BLaER1 treated with 17β-estradiol and CSF1 and Interleukin-3, amounts not matched to agents 10 nM and 100 nM (cell line): ENCODE measurements around the gene HLA-DMB.
A peak's percentile ranks its signal among the peaks of the same experiment; 100 is the strongest.

Source experiments
- H3K27ac ChIP-seq, 11 experiments: shearing (Covaris generic); formaldehyde crosslinking; 2 replicates each; pipeline ENCODE4 v1.8.1; 2022
- H3K27me3 ChIP-seq, 11 experiments: shearing (Covaris generic); formaldehyde crosslinking; 2 replicates each; pipeline ENCODE4 v1.8.1; 2022
- H3K36me3 ChIP-seq, 11 experiments: shearing (Covaris generic); formaldehyde crosslinking; 2 replicates each; pipeline ENCODE4 v1.8.1; 2022
- H3K4me1 ChIP-seq, 10 experiments: shearing (Covaris generic); formaldehyde crosslinking; 2 replicates each; pipeline ENCODE4 v1.8.1; 2022
- H3K4me2 ChIP-seq, 11 experiments: shearing (Covaris generic); formaldehyde crosslinking; 2 replicates each; pipeline ENCODE4 v1.8.1; 2022
- H3K4me3 ChIP-seq, 10 experiments: shearing (Covaris generic); formaldehyde crosslinking; 2 replicates each; pipeline ENCODE4 v1.8.1; 2022
- H3K9ac ChIP-seq, 11 experiments: shearing (Covaris generic); formaldehyde crosslinking; 2 replicates each; pipeline ENCODE4 v1.8.1; 2022
- H3K9me3 ChIP-seq, 11 experiments: shearing (Covaris generic); formaldehyde crosslinking; replicated peaks in 1 of 11; 2 replicates each; pipeline ENCODE4 v1.8.1; 2022
- H4K20me1 ChIP-seq, 11 experiments: shearing (Covaris generic); formaldehyde crosslinking; 2 replicates each; pipeline ENCODE4 v1.8.1; 2022
- Cebpa-rat ChIP-seq, 11 experiments: shearing (Covaris generic); IDR thresholded peaks; 2 replicates each; pipeline ENCODE4 v1.8.1; 2022

HLA-DMB gene

GRCh38 chr6:32968867-32969684 lies 28.2 kb upstream of the HLA-DMB start:
- peaks cover 0 to 12% (median 6%) of the 10 kb centered on the region in 11 experiments; a peak in 10 of 22 replicates for H3K9me3 ChIP-seq
- peak overlapping the region; percentile 67 to 99 (median 78) for H3K4me3 ChIP-seq
- peaks cover 20 to 21% (median 20%) of the 10 kb centered on the region in 11 experiments for H4K20me1 ChIP-seq
- peak overlapping the region; percentile 78 to 94 (median 84) for H3K4me2 ChIP-seq
- TF ChIP-seq Cebpa-rat (IDR thresholded peaks at IDR 0.05), result no peak
- H3K4me1 ChIP-seq, result peaks cover 22 to 34% (median 28%) of the 10 kb centered on the region in 10 experiments
- H3K27me3 ChIP-seq, result no peaks in the 10 kb centered on the region
- H3K36me3 ChIP-seq, result peaks cover 19 to 20% (median 20%) of the 10 kb centered on the region in 11 experiments
- H3K9ac ChIP-seq, result peak overlapping the region; percentile 96 to 100 (median 99)
- H3K27ac ChIP-seq, result peak overlapping the region; percentile 98 to 100 (median 100)

- peak within 1 kb of the TSS; percentile 67 to 99 (median 78) for H3K4me3 ChIP-seq
- H3K27ac ChIP-seq, result peak within 1 kb of the TSS; percentile 98 to 100 (median 100)
- no peaks in the 10 kb centered on the region for H3K27me3 ChIP-seq
- peak within 1 kb of the TSS; percentile 78 to 95 (median 87) for H3K4me2 ChIP-seq
- TF ChIP-seq Cebpa-rat (IDR thresholded peaks at IDR 0.05), result no peak
- peak within 1 kb of the TSS; percentile 96 to 100 (median 99) for H3K9ac ChIP-seq
- H4K20me1 ChIP-seq, result peaks cover 12 to 13% (median 12%) of the 10 kb centered on the region in 11 experiments
- peaks cover 26 to 42% (median 34%) of the 10 kb centered on the region in 10 experiments for H3K4me1 ChIP-seq
- peaks cover 11 to 12% (median 12%) of the 10 kb centered on the region in 11 experiments for H3K36me3 ChIP-seq
- H3K9me3 ChIP-seq, result peaks cover 0 to 9% (median 6%) of the 10 kb centered on the region in 11 experiments; a peak in 10 of 22 replicates
These were observed 27.5 kb upstream of the HLA-DMB start, which contains the start of gene BRD2 for GRCh38 chr6:32968093-32968866. BRD2 (plus strand) TSS chr6:32968594; CDS start chr6:32972899, 4,305 bp downstream.

- no peak for TF ChIP-seq Cebpa-rat (IDR thresholded peaks at IDR 0.05)
- H3K36me3 ChIP-seq, result peaks cover 3 to 4% (median 3%) of the 10 kb centered on the region in 11 experiments
- peak overlapping the region; percentile 76 to 95 (median 86) for H3K4me2 ChIP-seq
- peak overlapping the region; percentile 96 to 100 (median 99) for H3K9ac ChIP-seq
- peaks cover 27 to 49% (median 36%) of the 10 kb centered on the region in 10 experiments for H3K4me1 ChIP-seq
- no peaks in the 10 kb centered on the region for H3K27me3 ChIP-seq
- H4K20me1 ChIP-seq, result peaks cover 3 to 4% (median 3%) of the 10 kb centered on the region in 11 experiments
- H3K4me3 ChIP-seq, result peak overlapping the region; percentile 67 to 99 (median 78)
- H3K9me3 ChIP-seq, result peaks cover 0 to under 1% (median 0%) of the 10 kb centered on the region in 11 experiments; a peak in 6 of 22 replicates
- H3K27ac ChIP-seq, result peak overlapping the region; percentile 98 to 100 (median 100)
These were observed 26.6 kb upstream of the HLA-DMB start for GRCh38 chr6:32967151-32968091.

DNA sequence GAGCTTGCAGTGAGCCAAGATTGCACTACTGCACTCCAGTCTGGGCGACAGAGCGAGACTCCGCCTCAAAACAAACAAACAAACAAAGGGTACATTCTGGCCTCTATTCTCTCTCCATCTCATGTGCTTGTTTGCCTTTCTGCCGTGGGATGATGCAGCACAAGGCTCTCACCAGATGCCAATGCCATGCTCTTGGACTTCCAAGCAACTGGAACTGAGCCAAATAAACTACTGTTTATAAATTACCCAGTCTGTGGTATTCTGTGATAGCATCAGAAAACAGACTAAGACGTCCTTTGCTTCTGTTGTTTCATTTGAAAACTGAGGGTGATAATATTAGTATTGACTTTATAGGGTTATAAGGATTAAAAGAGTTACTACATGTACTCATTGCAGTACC lies 23.9 kb upstream of the HLA-DMB start:
- Histone ChIP-seq H3K4me2 (peak overlapping the region in 2 of 11 experiments; percentile 56 to 61; a peak in 2 of 22 replicates), H3K4me3 (no peak overlapping the region), H3K27ac (no peak overlapping the region), H3K27me3 (no peaks in the 10 kb centered on the region), H3K4me1 (peaks cover 29 to 59% (median 42%) of the 10 kb centered on the region in 10 experiments), H4K20me1 (no peaks in the 10 kb centered on the region), H3K9me3 (peaks cover 0 to 5% (median 0%) of the 10 kb centered on the region in 11 experiments; a peak in 2 of 22 replicates), H3K36me3 (no peaks in the 10 kb centered on the region), H3K9ac (no peak overlapping the region)
- TF ChIP-seq Cebpa-rat (IDR thresholded peaks at IDR 0.05), result no peak

DNA sequence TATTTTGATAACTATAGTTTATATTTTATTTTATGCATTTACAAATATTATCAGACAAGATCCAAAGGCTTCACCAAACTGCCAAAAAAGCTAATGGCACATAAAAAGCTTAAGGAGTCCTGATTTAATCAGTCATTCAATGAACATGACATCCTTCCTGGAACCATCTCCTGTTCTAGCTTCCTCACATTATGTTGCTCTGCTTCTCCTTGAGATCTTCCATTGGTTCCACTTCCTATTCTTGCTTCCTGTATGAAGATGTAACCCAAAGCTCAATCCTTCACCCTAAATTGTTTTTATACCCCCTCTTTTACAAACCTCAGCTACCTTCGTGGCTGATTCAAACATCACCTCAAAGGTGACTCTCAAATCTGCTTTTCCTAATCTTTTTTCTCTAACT lies 23.0 kb upstream of the HLA-DMB start:
- Histone ChIP-seq H4K20me1 (no peaks in the 10 kb centered on the region), H3K9me3 (peaks cover 0 to 5% (median 0%) of the 10 kb centered on the region in 11 experiments; a peak in 2 of 22 replicates), H3K9ac (no peak overlapping the region), H3K27me3 (no peaks in the 10 kb centered on the region), H3K27ac (no peak overlapping the region), H3K4me2 (peak overlapping the region in 9 of 11 experiments; percentile 5 to 61 (median 26); a peak in 15 of 22 replicates), H3K36me3 (no peaks in the 10 kb centered on the region), H3K4me1 (peaks cover 29 to 59% (median 42%) of the 10 kb centered on the region in 10 experiments), H3K4me3 (no peak overlapping the region)
- no peak for TF ChIP-seq Cebpa-rat (IDR thresholded peaks at IDR 0.05)

- H3K4me3 ChIP-seq, result no peak overlapping the region
- H3K4me2 ChIP-seq, result peak overlapping the region in 7 of 11 experiments; percentile 30 to 79 (median 66); a peak in 14 of 22 replicates
These were observed 21.5 kb upstream of the HLA-DMB start for GRCh38 chr6:32962213-32962826.

DNA sequence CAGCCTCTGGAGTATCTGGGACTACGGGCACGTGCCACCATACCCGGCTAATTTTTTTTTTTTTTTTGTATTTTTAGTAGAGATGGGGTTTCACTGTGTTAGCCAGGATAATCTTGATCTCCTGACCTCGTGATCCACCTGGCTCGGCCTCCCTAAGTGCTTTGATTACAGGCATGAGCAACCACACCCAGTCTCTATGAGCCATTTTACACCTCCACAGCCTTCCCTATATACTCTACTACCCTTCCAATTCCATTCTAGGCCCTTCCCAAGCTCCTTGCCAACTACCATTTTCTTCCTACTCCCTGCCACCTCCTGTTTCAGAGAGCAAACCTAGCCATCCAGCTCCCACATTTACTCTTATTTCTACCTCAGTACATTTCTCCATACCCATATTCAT lies 19.7 kb upstream of the HLA-DMB start:
- H3K4me1 ChIP-seq, result peaks cover 20 to 51% (median 30%) of the 10 kb centered on the region in 10 experiments
- H3K27ac ChIP-seq, result no peak overlapping the region
- no peak overlapping the region for H3K4me3 ChIP-seq
- TF ChIP-seq Cebpa-rat (IDR thresholded peaks at IDR 0.05), result no peak
- H3K36me3 ChIP-seq, result no peaks in the 10 kb centered on the region
- H4K20me1 ChIP-seq, result no peaks in the 10 kb centered on the region
- H3K9ac ChIP-seq, result no peak overlapping the region
- H3K4me2 ChIP-seq, result no peak overlapping the region
- H3K9me3 ChIP-seq, result peaks cover 0 to 5% (median 0%) of the 10 kb centered on the region in 11 experiments; a peak in 2 of 22 replicates
- H3K27me3 ChIP-seq, result no peaks in the 10 kb centered on the region

More at GRCh38 chr6:32962213-32962826, 21.5 kb upstream of the HLA-DMB start:
- no peaks in the 10 kb centered on the region for H3K27me3 ChIP-seq
- H3K27ac ChIP-seq, result no peak overlapping the region
- H3K4me1 ChIP-seq, result peaks cover 26 to 58% (median 37%) of the 10 kb centered on the region in 10 experiments
- no peaks in the 10 kb centered on the region for H4K20me1 ChIP-seq
- TF ChIP-seq Cebpa-rat (IDR thresholded peaks at IDR 0.05), result no peak
- H3K9ac ChIP-seq, result no peak overlapping the region
- H3K9me3 ChIP-seq, result peaks cover 0 to 5% (median 0%) of the 10 kb centered on the region in 11 experiments; a peak in 2 of 22 replicates
- H3K36me3 ChIP-seq, result no peaks in the 10 kb centered on the region
